ENCODE data around the gene IL18. TPM values are rescaled to one million over a fixed set of nuclear protein-coding genes. Genes with fewer than 3 reads are reported as not detected.
A peak's percentile ranks its signal among the peaks of the same experiment; 100 is the strongest.

Gene IL18
- total and polyA plus RNA-seq, 9 of the 15 experiments (the other 6 are each of a cell fraction or from before 2014, with no cell fraction given), result 4.1 to 10.0 (median 6.1) TPM

DNA sequence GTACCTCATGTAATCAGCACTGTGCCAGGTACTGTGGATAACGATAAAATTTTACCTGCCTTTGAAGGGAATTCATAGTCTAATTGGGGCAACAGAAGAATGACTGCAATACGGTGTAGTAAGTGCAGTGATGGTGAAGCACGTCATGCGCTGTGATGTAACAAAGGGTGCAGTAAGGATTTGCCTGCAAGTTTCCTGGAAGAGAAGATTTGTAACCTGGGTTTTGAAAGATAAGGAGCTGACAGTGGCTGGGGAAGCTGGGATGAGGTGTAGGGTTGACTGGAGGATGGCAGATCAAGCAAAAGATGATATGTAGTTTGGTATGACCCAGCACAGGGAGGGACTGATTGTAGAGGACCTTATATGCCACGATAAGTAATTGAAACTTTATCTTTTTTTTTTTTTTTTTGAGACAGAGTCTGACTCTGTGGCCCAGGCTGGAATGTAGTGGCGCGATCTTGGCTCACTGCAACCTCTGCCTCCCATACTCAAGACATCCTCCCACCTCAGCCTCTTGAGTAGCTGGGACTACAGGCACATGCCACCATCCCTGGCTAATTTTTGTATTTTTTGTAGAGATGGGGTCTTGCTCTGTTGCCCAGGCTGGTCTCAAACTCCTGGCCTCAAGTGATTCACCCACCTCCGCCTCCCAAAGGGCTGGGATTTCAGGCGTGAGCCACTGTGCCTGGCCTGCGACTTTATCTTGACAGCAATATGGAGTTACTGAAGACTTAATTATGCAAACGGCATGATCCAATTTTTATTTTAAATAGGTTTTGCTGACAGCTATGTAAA is 66.0 kb downstream of the IL18 start (continued):
- TF ChIP-seq, protein P1, sequence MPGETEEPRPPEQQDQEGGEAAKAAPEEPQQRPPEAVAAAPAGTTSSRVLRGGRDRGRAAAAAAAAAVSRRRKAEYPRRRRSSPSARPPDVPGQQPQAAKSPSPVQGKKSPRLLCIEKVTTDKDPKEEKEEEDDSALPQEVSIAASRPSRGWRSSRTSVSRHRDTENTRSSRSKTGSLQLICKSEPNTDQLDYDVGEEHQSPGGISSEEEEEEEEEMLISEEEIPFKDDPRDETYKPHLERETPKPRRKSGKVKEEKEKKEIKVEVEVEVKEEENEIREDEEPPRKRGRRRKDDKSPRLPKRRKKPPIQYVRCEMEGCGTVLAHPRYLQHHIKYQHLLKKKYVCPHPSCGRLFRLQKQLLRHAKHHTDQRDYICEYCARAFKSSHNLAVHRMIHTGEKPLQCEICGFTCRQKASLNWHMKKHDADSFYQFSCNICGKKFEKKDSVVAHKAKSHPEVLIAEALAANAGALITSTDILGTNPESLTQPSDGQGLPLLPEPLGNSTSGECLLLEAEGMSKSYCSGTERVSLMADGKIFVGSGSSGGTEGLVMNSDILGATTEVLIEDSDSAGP (CRISPR knock-in tag; IDR thresholded peaks at IDR 0.05), result no peak
- TF ChIP-seq, protein P2, sequence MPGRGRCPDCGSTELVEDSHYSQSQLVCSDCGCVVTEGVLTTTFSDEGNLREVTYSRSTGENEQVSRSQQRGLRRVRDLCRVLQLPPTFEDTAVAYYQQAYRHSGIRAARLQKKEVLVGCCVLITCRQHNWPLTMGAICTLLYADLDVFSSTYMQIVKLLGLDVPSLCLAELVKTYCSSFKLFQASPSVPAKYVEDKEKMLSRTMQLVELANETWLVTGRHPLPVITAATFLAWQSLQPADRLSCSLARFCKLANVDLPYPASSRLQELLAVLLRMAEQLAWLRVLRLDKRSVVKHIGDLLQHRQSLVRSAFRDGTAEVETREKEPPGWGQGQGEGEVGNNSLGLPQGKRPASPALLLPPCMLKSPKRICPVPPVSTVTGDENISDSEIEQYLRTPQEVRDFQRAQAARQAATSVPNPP (IDR thresholded peaks at IDR 0.05; ENCODE audit: borderline replicate concordance, insufficient read depth, insufficient read length), result no peak
- peak in 1 of 2 experiments; percentile 66; a peak in 1 of 4 replicates for TF ChIP-seq ARNT (IDR thresholded peaks at IDR 0.05)
- no peak for TF ChIP-seq ZFPM2 (CRISPR knock-in tag; IDR thresholded peaks at IDR 0.05)
- peak; percentile 89 for TF ChIP-seq ZEB2 (IDR thresholded peaks at IDR 0.05)
- no peak for TF ChIP-seq ZNF830 (CRISPR knock-in tag; IDR thresholded peaks at IDR 0.05)
- TF ChIP-seq POLR2AphosphoS5 (IDR thresholded peaks at IDR 0.05; ENCODE audit: control insufficient read depth, insufficient read depth, low read depth, low read length), result no peak
- peak; percentile 87; the same call in 1 of the 2 replicates for TF ChIP-seq NBN (IDR thresholded peaks at IDR 0.05; ENCODE audit: low read depth)
- TF ChIP-seq TEAD4 (IDR thresholded peaks at IDR 0.05; ENCODE audit: low read length), result 0 out of 2 replicates have a peak, but pooled peaks have one; percentile 34
- no peak for TF ChIP-seq TEAD4 (CRISPR knock-in tag; IDR thresholded peaks at IDR 0.05; ENCODE audit: borderline replicate concordance)
- TF ChIP-seq, protein P3, sequence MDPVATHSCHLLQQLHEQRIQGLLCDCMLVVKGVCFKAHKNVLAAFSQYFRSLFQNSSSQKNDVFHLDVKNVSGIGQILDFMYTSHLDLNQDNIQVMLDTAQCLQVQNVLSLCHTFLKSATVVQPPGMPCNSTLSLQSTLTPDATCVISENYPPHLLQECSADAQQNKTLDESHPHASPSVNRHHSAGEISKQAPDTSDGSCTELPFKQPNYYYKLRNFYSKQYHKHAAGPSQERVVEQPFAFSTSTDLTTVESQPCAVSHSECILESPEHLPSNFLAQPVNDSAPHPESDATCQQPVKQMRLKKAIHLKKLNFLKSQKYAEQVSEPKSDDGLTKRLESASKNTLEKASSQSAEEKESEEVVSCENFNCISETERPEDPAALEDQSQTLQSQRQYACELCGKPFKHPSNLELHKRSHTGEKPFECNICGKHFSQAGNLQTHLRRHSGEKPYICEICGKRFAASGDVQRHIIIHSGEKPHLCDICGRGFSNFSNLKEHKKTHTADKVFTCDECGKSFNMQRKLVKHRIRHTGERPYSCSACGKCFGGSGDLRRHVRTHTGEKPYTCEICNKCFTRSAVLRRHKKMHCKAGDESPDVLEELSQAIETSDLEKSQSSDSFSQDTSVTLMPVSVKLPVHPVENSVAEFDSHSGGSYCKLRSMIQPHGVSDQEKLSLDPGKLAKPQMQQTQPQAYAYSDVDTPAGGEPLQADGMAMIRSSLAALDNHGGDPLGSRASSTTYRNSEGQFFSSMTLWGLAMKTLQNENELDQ (CRISPR knock-in tag; IDR thresholded peaks at IDR 0.05; ENCODE audit: borderline replicate concordance), result no peak
- no peak for TF ChIP-seq ETV1 (tag; conservative IDR thresholded peaks at IDR 0.05; ENCODE audit: low read depth)
- no peak for TF ChIP-seq SIN3B (IDR thresholded peaks at IDR 0.05; ENCODE audit: low read depth)
- TF ChIP-seq ATF1 (CRISPR knock-in tag; IDR thresholded peaks at IDR 0.05), result 0 out of 2 replicates have a peak, but pooled peaks have one; percentile 23
- TF ChIP-seq ATF1 (tag; IDR thresholded peaks at IDR 0.05), result peak; percentile 93
- no peak for TF ChIP-seq RBM34 (IDR thresholded peaks at IDR 0.05; ENCODE audit: borderline replicate concordance, insufficient read depth, low read length)
- peak in 1 of 2 experiments; percentile 75; a peak in 2 of 4 replicates for TF ChIP-seq FOXK2 (conservative IDR thresholded peaks at IDR 0.05 in 1 of 2, IDR thresholded peaks at IDR 0.05 in 1 of 2; ENCODE audit: low read depth in 2 of 2)
- peak; percentile 91 for TF ChIP-seq MEIS2 (IDR thresholded peaks at IDR 0.05; ENCODE audit: partially characterized antibody)
- TF ChIP-seq MTA2 (IDR thresholded peaks at IDR 0.05; ENCODE audit: low read depth), result peak; percentile 59; the same call in 1 of the 2 replicates
- peak; percentile 59 for TF ChIP-seq FOSL1 (tag; conservative IDR thresholded peaks at IDR 0.05)
- TF ChIP-seq, protein P4, sequence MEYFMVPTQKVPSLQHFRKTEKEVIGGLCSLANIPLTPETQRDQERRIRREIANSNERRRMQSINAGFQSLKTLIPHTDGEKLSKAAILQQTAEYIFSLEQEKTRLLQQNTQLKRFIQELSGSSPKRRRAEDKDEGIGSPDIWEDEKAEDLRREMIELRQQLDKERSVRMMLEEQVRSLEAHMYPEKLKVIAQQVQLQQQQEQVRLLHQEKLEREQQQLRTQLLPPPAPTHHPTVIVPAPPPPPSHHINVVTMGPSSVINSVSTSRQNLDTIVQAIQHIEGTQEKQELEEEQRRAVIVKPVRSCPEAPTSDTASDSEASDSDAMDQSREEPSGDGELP (CRISPR knock-in tag; IDR thresholded peaks at IDR 0.05; ENCODE audit: borderline replicate concordance), result 0 out of 2 replicates have a peak, but pooled peaks have one; percentile 25
- TF ChIP-seq ZNF253 (CRISPR knock-in tag; conservative IDR thresholded peaks at IDR 0.05), result no peak
- peak; percentile 62; the same call in 1 of the 2 replicates for TF ChIP-seq BHLHE40 (IDR thresholded peaks at IDR 0.05; ENCODE audit: low read length)
